Right ventricle myocardium superior (tissue), 1 donor: ENCODE data around the gene ATG12. TPM values are rescaled to one million over a fixed set of nuclear protein-coding genes. Genes with fewer than 3 reads are reported as not detected.

Experiments used
- total RNA-seq: library from RNA; stranded (reverse); fragmentation: NEBNext Ultra II Directional; extraction: Animal tissue kit (Norgen Biotek cat#: 25700); gene quantifications from one replicate; pipeline ENCODE4 v1.2.1, GENCODE V29; 2021
- donor health status: DM: no; HTN: yes; CAD: no; lungs with severe emphysema.

The ATG12 gene
- total RNA-seq, 1 donor from 2014 or later: 23.0 TPM

Other genes starting within 250 kb of the ATG12 start
- gene TICAM2, start 239.1 kb downstream of the ATG12 start, total RNA-seq: 2.7 TPM
- gene TMED7, start 215.5 kb downstream of the ATG12 start, total RNA-seq: 59.9 TPM
- gene CDO1, start 24.9 kb downstream of the ATG12 start, total RNA-seq: 9.2 TPM
- 49.1 TPM for gene AP3S1, start 370 bp upstream of the ATG12 start, total RNA-seq
- 0.65 TPM for gene LVRN, start 120.9 kb upstream of the ATG12 start, total RNA-seq
- gene ARL14EPL, start 190.9 kb upstream of the ATG12 start, total RNA-seq: not detected
- 31.5 TPM for gene COMMD10, start 243.5 kb upstream of the ATG12 start, total RNA-seq